HG02759 (cell line): Measurements from ENCODE around the gene SCUBE3.

Source experiments
- ATAC-seq: cut with Tn5 transposase; IDR thresholded peaks from one replicate; pipeline ENCODE4 v1.9.1; 2021; ENCODE audit warnings: mild to moderate bottlenecking, moderate library complexity; ENCODE audit not compliant: unreplicated experiment

Gene SCUBE3

DNA sequence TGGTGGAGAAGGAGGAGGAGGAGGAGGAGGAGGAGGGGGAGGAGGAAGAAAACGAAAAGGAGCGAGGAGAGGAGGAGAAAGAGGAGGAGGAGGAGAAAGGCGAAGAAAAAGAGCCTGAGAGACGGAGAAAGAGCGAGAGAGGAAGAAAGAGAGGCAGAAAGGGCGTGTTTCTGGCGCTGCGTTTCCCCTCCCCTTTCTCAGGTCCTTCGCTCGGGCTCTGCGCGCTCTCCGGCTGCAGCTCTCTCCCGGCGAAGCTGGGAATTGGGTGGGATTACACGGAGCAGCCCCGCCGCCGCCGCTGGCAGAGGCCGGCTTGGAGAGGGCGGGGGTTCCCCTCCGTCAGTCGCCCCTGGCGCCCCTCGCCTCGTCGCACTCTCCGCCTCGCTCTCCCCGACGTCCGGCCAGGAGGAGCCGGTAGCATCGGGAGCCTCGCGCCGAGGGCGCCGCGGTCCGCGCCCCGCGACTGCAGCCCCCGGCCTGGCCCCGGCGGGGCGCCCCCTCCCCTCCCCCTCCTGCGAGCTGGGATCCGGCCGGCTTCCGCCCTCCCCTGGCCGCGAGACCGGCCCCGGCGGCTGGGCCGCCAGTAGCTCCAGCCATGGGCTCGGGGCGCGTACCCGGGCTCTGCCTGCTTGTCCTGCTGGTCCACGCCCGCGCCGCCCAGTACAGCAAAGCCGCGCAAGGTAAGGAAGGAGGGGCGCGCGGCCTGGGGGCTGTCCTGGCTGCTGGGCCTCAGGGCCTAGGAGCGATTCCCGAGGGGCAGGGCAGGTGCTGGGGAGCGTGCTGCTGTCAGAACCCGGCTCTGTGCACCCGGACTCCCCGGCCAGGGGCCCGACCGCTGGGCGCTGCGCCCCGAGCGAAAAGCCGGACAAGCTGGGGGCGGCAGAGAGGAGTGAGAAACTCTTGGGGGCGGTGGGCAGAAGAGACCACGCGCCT, at the start of gene SCUBE3:
SCUBE3 (plus strand) TSS at position 133 of the 933 bp plus-strand sequence; CDS start at position 596, 463 bp downstream.
- ATAC-seq, result no peak

DNA sequence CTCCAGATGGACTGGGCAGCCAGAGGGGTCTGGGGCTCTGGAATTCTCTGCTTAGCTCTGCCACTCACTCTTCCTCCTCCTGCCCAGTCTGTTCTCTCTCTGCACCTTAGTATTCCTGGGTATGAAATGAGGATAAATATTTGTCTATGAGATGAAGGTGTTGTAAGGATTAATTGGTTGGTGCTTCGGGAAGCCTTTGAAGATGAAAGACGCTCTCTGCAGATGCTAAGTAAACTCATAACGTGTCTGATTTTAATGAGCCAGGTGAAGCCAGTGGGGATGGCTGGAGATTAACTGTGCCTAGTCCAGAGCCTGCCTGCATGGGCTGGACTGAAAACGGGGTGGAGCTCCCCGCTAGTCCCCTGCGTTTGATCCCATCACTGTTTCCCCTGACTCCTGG, 49.5 kb upstream of the SCUBE3 start:
- ATAC-seq, result no peak

DNA sequence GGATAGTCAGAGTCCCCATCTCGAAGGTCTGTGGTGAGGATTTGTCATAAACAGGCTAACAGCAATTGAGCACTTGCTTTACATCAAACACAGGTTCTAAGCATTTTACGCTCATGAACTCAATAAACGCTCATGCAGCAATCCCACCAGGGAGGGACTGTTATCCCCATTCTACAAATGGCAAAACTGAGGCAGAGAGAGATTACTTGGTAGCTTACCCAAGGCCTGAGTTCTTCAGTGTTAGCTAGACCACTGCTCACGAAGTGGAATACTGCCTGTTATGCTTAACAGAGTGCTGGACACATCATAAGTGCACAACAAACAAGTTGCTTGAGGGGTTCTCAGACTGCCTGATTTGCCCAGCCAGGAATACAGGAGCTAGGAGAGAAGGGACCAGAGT, 48.9 kb upstream of the SCUBE3 start:
- no peak for ATAC-seq

DNA sequence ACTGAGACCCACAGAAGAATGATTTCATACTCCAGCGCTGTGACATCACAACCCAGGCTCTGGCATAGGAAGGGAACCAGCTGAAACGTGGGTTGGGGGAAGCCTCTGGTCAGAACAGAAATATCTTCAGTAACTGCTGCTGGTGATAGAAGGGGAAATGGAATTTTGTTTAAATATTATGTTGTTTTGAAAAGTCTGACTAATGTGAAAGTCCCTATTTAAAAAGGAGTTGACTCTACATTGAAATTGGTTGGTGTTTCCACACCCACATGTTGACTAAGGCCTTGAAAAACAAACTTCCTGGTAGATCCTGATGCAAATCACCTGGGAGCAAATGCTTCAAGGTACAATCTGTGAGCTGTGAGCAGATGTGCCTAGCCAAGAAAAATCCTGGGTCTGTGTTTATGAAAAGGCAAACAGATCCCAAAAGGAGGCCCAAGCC, 48.1 kb upstream of the SCUBE3 start:
- ATAC-seq, result no peak

DNA sequence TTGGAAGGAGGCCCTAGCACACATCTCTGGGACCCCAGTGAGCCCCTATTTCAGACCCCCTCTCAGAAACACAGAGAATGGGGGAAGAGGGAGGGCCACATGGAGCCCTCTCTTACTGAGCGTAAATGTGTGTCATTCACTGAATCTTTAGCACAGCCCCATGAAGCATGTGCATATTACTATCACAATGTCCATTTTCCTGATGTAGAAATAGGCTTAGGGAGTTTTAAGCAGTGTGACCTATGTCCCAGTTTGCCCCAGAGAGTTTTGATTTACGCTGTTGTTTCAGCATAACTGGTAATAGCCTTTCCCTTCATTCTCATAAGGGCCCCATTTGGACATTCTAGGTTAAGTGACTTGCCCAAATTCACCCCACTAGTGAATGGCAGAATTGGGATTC, 47.6 kb upstream of the SCUBE3 start:
- no peak for ATAC-seq

DNA sequence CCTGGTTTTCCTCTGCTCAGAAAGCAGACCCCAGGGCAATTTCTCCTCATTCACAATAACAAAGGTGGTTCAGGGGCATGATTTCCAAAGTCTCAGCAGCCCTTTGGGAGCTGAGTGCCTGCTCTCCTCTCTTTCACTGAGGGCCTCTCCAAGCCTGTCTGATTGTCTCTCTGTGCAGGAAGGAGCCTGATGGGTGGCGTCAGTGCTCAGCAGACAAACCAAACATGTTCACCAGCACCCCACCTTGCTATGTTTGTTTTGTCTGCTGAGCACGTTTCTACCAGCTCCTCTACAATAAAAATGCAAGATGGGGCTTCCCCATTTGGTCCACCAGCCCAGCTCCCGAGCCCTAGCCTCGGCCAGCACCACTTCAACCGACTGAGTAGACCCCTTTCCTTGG, 47.2 kb upstream of the SCUBE3 start:
- no peak for ATAC-seq

DNA sequence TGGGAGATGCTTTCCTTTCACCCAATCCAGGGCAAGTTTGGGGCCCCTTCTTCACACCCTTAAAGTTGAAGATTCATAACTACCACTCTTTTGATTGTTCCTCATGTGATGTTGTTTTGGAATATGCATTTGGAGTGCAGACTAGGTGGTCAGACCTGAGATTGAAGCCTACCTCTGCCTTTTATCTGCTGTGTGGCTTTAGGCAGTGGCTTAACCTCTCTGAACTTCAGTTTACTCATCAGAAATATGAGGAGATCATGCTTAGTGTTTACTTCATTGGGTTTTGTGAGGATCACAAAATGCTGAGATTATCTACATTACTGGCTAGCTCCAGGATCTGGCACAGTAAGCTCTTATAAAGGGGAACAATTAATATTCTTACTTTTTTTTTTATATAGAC, 46.3 kb upstream of the SCUBE3 start:
- ATAC-seq, result no peak

DNA sequence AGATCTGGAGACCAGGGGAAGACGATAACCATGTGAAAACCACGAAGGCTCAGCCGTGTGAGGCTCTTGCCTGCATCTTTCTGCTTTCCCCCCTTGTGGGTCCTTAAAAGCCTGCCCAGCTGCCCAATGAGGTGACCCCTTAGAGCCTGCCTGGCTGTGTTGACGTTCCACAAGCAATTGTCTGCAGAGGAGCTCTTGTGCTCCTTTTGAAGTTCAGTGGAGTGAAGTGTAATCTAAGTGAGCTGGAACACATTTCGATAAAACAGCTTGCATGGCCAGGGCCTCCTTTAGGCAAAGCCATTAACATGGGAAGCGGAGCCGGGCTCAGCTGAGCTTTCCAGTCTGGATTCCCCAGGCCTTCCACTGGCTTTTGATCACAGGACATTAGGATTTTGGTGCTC, 45.3 kb upstream of the SCUBE3 start:
- ATAC-seq, result no peak

DNA sequence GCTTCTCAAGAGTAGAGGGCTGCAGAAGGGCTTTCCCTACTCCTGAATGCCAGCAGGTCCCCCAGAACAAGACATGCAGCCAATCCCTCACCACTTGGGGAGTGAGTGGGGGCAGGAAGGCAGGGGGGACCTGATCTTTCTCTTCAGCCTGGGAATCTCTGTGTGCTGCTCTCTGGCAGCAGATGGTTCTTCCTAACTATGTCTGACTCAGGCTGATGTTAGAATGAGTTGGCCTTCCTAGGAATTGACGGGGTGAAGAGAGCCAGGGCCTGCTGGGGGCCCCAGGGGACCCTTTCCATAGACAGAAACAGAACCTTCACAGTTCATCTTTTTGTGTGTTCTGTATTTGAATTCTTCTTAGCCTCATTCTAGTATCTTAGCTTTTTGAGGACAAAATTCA, 43.6 kb upstream of the SCUBE3 start:
- ATAC-seq, result no peak

DNA sequence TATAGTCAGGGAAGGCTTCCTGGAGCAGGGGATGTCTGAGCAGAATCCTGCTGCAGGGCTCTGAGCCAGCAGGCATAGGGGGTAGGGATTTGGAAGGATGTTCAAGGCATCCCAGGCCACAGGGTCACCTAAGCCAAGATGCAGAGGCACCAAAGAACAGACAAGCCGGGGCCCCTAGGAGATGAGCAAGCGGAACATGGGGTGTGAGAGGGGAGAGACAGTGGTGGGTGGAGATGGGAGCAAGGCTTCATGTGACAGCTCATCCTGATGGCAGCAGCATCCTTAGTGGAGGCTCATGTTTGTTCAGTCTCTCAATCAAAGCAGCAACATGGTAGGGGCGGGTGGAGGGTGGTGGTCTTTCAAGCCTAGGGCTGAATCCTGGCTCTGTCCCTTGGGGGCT, 42.9 kb upstream of the SCUBE3 start:
- ATAC-seq, result no peak

DNA sequence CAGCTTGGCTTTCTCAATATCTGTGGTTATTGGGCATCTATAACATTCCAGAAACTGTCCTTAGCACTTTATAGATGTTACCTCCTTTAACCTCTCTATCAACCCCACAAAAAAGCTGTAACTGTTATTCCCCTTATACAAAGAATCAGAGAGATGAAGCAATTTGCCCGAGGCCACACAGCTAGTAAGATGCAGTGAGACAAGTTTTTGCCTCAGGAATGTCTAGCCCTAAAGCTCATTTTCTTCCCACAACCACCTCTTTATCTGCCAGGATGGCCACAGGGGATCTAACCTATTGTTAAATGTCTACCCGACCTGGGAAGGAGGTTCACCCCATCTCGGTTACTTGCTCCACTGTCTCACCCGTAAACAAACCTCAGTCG, 40.7 kb upstream of the SCUBE3 start:
- ATAC-seq, result no peak

DNA sequence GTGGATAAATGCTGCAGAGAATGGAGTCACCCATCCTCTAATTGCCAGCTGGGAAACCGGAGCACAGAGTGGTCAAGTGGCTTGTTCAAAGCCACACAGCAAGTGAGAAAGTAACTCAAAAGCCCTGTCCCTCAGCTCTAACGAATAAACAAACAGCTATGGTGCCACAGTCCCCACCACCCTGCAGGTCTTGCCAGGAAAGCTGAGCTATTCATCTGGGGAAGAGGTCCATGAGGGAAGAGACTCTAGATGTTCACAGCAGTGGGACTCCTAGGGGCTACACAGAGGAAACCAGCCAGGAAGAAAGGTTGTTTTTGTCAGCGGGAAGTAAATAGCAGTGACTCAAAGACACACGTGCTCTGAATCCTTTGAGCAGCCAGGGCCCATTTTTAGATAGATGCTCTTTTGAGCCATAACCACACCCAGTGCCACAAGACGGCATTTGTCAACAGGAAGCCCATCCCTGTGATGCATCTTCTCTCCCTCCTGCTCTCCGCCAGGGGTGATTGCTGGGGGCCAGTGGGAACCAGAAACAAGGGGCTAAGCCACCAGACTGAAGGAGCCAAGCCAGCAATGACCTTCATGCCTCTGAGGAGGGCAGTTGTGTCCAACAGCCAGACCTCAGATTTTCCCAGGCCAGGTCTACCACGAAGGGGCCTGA, 40.2 kb upstream of the SCUBE3 start:
- ATAC-seq, result no peak

DNA sequence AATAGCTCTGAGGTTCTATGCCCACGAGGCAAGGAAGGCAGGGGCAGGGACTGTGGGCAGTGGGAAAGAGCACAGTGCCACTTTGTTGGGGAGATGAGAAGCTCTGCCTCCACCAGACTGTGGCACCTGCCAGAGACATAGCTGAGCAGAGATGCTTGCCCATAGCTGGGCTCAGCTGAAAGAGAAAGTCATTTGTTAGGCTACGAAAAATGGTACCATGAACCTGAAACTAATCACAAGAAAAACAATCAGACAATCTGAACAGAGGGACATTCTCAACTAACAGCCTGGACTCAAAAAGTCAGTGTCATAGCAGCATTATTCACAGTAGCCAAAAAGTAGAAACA, 39.7 kb upstream of the SCUBE3 start:
- no peak for ATAC-seq

DNA sequence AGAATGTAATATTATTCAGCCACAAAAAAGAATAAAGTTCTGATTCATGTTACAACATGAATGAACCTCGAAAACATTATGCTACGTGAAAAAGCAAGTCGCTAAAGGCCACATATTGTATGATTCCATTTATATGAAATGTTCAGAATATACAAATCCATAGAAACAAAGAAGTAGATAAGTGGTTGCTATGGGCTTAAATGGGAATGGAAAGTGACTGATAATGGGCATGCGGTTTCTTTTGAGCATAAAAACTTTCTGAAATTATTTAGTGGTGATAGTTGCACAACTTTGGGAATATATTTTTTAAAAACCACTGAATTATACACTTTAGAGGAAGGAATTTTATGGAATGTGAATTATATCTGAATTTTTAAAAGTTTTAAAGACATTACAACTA, 39.3 kb upstream of the SCUBE3 start:
- no peak for ATAC-seq

DNA sequence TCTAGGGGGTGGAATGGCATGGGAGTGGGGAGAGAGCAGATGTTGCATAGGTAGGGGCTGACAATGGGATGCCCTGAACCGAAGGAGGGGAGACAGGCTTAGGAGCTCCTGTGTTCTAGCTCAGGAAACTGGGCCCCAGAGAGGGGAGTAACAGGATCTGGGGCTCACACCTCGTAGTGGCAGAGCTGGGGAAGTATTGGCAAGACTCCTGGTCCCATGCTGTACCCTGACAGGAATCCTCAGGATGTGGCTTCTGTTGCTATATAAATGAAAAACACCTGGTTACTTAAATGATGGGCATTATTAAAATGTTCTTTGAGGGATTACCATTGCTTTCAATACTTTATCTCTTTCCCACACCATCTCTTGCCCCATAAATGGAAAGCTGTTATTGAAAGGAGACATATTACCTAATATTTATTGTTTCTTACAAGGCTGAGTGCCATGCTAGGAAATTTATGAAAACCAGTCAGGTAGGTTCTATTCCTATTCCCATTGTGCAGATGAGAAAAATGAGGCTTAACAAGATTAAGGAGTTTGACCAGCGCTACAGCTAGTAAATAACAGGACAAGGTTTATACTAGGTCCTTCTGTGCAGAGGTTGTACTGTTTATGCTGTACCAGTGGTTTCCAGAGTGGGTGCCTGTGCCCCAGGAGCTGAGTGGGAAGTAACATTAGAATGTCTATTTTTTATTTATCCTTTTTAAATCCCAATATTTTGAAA, 37.3 kb upstream of the SCUBE3 start:
- ATAC-seq, result no peak

DNA sequence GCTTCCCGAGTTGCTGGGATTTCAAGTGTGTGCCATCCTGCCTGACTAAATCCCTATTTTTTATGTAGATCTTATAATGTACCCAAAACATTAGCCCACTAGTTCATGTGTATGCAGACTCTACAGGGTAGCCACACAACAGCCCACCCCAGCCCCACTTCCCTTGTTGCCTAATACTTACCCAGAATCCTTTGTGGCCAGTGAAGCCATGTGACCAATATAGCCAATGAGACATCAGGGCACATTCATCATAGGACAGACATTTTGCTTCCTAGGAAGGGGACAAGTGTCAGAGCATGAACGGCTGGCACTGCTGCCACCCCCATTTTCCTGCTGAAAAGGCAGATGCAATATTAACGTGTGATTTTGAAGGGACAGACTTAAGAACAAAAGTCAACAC, 36.6 kb upstream of the SCUBE3 start:
- ATAC-seq, result no peak

DNA sequence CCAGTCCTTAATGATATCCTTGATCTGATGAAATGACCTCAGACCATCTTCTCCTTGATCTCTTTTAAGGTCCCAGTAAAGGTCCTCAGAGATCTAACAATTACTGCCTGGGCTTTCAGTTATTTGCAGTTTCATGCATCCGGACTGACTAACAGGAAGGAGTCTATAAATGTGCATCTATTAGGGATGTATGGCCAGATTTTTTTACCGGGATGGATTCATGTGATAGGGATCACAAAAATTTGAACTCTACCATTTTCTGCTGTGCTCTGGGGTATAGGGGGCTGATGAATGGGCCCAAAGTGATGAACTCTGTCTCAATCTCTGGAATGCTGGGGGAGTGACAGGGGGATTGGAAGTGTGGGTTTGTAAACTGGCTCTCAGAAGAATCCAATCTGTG, 36.2 kb upstream of the SCUBE3 start:
- ATAC-seq, result no peak

DNA sequence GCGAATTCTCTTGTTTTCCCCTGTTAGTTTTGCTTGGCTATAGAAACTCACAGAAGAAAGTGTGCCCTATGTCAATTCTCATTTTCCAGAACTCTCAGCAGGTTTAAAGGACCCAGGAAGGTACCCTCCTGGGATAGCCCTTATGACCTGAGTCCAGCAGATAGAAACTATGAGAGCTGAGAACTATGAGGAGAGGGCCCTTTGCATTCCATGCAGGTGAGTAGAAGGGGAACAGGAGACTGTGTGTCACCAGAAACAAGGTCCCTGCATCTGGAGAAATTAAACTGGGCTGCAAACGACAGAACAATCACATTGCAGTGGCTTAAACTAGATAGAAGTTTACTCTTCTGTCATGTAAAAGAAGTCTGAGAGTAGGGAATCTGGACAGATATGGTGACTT, 35.7 kb upstream of the SCUBE3 start:
- no peak for ATAC-seq

DNA sequence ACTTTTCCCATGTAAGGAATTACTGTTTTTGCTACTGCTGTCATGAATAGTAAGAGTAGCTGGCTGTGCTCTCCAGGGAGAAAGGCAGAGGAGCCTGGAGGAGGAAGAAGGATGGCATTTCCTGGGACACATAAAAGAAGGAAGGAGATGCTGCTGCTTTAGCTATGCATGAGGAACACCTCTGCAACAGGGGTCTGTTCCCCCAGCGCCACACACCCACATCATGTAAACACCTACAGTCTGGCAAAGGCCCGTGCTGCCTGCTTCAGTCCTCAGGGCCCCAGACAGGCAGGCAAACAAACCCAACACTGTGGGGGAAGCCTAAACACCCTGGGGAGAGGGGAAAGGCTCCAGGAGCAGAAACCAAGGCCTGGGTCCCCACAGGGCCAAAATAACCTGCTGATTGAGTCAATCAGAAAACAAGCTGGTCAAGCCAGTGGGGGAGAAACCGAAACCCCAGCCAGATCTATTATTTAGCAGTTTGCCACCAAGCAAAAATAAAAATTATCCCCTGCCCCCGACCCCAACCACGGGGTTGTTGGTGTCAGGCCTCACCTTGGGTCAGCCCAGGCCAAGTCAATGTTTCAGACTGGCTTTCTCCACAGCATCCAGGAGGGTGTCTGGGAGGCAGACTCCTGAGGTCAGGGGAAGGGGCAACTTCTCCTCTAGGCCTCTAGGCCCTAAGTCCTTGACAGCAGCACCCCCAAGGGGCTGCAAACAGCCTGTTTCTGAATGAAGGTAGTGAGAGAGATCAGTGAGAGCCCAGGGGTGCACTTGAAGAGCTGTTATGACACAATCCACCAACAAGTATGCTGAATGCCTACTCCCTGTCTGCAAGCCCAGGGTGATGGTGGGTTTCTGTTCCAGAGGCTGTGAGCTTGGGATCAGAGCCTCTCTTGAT, 34.6 kb upstream of the SCUBE3 start:
- ATAC-seq, result peak; percentile 66

DNA sequence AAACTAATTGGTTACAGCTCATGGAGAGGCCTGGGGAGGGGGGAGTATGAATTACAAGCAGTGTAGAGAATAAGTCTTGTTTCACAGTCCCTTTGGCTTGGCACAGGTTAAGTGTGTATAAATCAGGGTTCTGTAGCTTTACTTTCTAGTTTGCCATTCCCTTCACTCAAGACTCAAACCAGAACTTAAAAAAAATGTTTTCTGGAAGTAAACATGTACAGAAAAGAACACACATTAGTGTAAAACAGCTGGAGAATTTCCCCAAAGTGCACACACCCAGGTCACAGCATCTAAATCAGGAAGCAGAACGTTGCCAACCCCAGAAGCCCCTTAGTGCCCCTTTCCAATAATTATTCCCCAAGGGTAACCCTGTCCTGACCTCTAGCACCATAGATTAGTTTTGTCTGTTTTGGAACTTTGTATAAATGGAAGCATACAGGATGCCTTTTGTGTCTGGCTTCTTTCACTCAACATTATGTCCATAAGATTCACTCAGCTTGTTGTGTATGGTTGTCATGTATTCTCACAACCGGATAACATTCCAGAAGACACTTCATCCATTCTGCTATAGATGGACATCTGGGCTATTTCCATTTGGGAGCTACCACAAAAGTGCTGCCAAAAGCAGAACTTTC, 33.7 kb upstream of the SCUBE3 start:
- no peak for ATAC-seq
